ENCODE results near the gene CAB39. TPM values are rescaled to one million over a fixed set of nuclear protein-coding genes. Genes with fewer than 3 reads are reported as not detected.

The CAB39 gene
- total and polyA plus RNA-seq, 11 donors = 28.6 to 99.2 (median 84.2) TPM

DNA sequence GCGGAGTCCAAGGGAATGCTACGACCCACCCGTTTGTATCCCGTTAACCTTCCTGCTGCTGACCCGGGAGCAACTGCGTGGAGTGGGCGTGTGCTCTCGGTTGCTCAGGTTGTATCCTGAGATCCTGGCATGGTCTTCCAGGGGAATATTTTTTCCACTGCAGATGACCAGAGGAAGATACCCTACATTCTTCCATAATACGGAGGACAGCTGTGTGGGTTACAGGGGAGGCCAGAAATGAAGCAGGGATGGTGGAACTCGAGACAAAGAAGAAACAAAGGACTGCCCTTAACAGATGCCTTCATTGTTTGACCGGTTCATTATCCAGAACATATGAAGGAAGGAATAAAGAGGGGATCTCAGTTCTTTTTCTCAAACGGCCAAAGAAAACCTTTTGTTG is 39.8 kb upstream of the CAB39 start:
- ATAC-seq (no peak), DNase-seq (no peak)
- WGBS, 4 donors = 84 to 90% (median 85%) methylated on average over 12 of the region's 12 CpGs
- Histone ChIP-seq H3K27ac (no peak overlapping the region), H3K4me3 (no peak overlapping the region), H3K36me3 (no peaks in the 10 kb centered on the region), H3K27me3 (no peaks in the 10 kb centered on the region), H3K4me1 (peaks cover 0 to 36% (median 0%) of the 10 kb centered on the region in 12 donors), H3K9me3 (peaks cover 0 to 6% (median 0%) of the 10 kb centered on the region in 12 donors)
- intact Hi-C loops (cut with DNase I) = no loop called here
- no peak for TF ChIP-seq POLR2A (IDR thresholded peaks at IDR 0.05)
- TF ChIP-seq, protein P1, sequence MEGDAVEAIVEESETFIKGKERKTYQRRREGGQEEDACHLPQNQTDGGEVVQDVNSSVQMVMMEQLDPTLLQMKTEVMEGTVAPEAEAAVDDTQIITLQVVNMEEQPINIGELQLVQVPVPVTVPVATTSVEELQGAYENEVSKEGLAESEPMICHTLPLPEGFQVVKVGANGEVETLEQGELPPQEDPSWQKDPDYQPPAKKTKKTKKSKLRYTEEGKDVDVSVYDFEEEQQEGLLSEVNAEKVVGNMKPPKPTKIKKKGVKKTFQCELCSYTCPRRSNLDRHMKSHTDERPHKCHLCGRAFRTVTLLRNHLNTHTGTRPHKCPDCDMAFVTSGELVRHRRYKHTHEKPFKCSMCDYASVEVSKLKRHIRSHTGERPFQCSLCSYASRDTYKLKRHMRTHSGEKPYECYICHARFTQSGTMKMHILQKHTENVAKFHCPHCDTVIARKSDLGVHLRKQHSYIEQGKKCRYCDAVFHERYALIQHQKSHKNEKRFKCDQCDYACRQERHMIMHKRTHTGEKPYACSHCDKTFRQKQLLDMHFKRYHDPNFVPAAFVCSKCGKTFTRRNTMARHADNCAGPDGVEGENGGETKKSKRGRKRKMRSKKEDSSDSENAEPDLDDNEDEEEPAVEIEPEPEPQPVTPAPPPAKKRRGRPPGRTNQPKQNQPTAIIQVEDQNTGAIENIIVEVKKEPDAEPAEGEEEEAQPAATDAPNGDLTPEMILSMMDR (IDR thresholded peaks at IDR 0.05) = no peak

DNA sequence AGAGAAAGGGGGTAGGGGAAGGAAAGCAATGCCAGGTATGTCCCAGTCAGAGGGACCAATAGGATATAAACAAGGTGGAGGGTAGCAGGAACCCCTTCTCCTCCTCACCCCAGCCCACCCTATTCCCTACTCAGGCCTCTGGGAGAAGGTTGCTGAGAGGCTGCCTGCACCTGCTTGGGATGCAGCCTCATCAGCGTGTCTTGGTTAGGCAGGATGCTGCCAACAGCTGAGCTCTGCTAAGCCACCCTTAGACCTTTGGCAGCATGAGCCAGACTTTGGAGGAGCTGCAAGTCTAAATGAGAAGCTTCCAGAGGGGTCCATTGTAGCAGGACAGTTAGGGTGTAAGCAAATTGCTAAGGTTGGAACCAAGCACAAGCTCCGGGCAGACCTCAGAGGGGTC is 38.2 kb upstream of the CAB39 start:
- peaks cover 0 to 14% (median 3%) of the 10 kb centered on the region in 12 donors for H3K9me3 ChIP-seq
- intact Hi-C loops (cut with DNase I) = no loop called here
- 90 to 95% (median 93%) methylated on average over 2 of the region's 2 CpGs for WGBS, 4 donors
- peaks cover 0 to 35% (median 0%) of the 10 kb centered on the region in 12 donors for H3K4me1 ChIP-seq
- ATAC-seq (no peak), DNase-seq (no peak)
- H3K36me3 ChIP-seq = no peaks in the 10 kb centered on the region
- no peaks in the 10 kb centered on the region for H3K27me3 ChIP-seq
- H3K27ac ChIP-seq = no peak overlapping the region
- TF ChIP-seq POLR2A (IDR thresholded peaks at IDR 0.05) = no peak
- TF ChIP-seq, protein P1 (IDR thresholded peaks at IDR 0.05) = no peak
- no peak overlapping the region for H3K4me3 ChIP-seq

DNA sequence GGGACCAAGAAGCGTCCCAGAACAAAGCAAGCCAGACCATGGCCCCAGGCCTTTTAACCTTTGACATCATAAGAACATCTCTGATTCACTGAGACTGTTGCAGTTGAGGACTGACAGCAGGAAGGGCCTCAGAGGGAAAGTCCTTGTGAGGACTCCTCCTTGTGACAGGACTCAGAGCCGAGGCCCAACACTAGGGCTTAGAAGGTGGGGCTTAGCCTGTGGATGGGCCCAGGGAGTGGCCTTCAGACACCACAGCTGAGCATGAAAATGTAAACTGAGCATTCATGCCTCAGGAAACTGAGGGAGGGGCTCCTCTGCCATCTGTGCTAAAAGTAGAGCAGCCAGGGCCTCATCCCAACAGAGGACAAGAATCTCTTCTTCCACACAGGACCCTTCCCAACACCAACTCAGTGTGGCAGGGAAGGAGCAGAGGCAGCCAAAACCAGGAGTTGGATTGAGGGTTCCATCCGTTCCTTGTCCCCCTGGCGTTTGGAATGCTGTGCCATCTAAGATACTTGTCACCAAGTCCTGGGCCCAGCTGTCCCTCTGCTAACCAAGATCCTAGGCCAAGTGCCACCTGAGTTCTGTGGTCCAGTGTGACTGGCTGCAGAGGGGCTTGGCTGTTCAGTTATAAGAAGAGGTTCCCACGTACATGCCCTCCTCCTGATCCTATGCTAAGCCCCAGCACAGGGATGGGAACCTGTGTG is 37.5 kb upstream of the CAB39 start:
- H3K4me1 ChIP-seq = peaks cover 0 to 29% (median 0%) of the 10 kb centered on the region in 12 donors
- H3K27ac ChIP-seq = no peak overlapping the region
- H3K9me3 ChIP-seq = peaks cover 0 to 14% (median 3%) of the 10 kb centered on the region in 12 donors
- no peaks in the 10 kb centered on the region for H3K36me3 ChIP-seq
- H3K4me3 ChIP-seq = no peak overlapping the region
- TF ChIP-seq, protein P1 (IDR thresholded peaks at IDR 0.05) = no peak
- no peak for TF ChIP-seq POLR2A (IDR thresholded peaks at IDR 0.05)
- intact Hi-C loops (cut with DNase I) = no loop called here
- 74 to 81% (median 77%) methylated on average over 3 to 5 of the region's 5 CpGs for WGBS, 4 donors
- H3K27me3 ChIP-seq = no peaks in the 10 kb centered on the region
- no peak for DNase-seq
- no peak for ATAC-seq

DNA sequence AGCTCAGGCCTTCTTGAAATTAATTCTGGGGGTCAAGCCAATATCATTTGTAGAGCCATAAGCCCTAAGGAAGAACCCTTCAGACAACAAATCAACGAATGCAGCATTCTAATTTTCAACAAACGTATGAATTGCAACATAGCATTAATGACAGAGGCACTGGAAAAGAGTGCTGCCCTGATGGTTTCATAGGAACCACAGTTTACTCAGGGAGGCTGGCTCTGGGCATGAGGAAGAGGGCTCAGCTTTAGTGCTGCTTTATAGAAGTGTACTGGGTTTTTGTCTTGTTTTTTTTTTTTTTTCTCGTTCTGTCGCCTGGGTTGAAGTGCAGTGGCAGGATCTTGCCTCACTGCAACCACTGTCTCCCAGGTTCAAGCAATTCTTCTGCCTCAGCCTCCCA is 36.1 kb upstream of the CAB39 start:
- no peaks in the 10 kb centered on the region for H3K36me3 ChIP-seq
- no peak for ATAC-seq
- no peak overlapping the region for H3K4me3 ChIP-seq
- TF ChIP-seq, protein P1 (IDR thresholded peaks at IDR 0.05) = no peak
- TF ChIP-seq POLR2A (IDR thresholded peaks at IDR 0.05) = no peak
- peaks cover 0 to 28% (median 0%) of the 10 kb centered on the region in 12 donors for H3K4me1 ChIP-seq
- 83 to 90% (median 84%) methylated on average over 4 of the region's 4 CpGs for WGBS, 4 donors
- no peak overlapping the region for H3K27ac ChIP-seq
- intact Hi-C loops (cut with DNase I) = no loop called here
- peaks cover 0 to 14% (median 3%) of the 10 kb centered on the region in 12 donors for H3K9me3 ChIP-seq
- DNase-seq = no peak
- no peaks in the 10 kb centered on the region for H3K27me3 ChIP-seq
